ENCODE measurements around the gene CCNI2.
A peak's percentile ranks its signal among the peaks of the same experiment; 100 is the strongest.
"Not testable (repeated sequence)": the region's sequence is repeated elsewhere in the genome, so short reads cannot be mapped to it uniquely, and the experiment has no call there.

The CCNI2 gene

GRCh38 chr5:132788990-132789886 lies 42.0 kb downstream of the CCNI2 start:
- no peak for DNase-seq (ENCODE audit: insufficient read length)
- FAIRE-seq, result no peak
- no peak for TF ChIP-seq POLR2AphosphoS5 (IDR thresholded peaks at IDR 0.05; ENCODE audit: low read depth, low read length)
- no peak for TF ChIP-seq TAF1 (IDR thresholded peaks at IDR 0.05; ENCODE audit: borderline replicate concordance, low read depth, low read length)
- TF ChIP-seq POLR2A (IDR thresholded peaks at IDR 0.05; ENCODE audit: low read depth, low read length), result no peak

GRCh38 chr5:132790201-132790865 lies 43.1 kb downstream of the CCNI2 start:
- TF ChIP-seq TAF1 (IDR thresholded peaks at IDR 0.05; ENCODE audit: borderline replicate concordance, low read depth, low read length) (no peak), POLR2AphosphoS5 (IDR thresholded peaks at IDR 0.05; ENCODE audit: low read depth, low read length) (no peak), POLR2A (IDR thresholded peaks at IDR 0.05; ENCODE audit: low read depth, low read length) (no peak)
- DNase-seq (ENCODE audit: insufficient read length) (no peak), FAIRE-seq (peak; percentile 9)

DNA sequence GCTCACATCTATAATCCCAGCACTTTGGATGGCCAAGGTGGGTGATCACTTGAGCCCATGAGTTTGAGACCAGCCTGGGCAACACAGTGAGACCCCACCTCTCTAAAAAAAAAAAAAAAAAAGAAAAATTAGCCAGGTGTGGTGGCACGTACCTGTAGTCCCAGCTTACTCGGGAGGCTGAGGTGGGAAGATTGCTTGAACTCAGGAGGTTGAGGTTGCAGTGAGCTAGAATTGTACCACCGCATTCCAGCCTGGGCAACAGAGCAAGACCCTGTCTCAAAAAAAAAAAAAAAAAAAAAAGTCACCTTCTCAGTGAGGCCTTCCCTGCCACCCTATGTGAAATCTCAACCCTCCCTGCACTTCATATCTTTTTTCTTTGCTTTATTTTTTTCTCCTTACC lies 43.8 kb downstream of the CCNI2 start:
- TF ChIP-seq TAF1 (IDR thresholded peaks at IDR 0.05; ENCODE audit: borderline replicate concordance, low read depth, low read length), result no peak
- no peak for TF ChIP-seq POLR2A (IDR thresholded peaks at IDR 0.05; ENCODE audit: low read depth, low read length)
- no peak for TF ChIP-seq POLR2AphosphoS5 (IDR thresholded peaks at IDR 0.05; ENCODE audit: low read depth, low read length)
- FAIRE-seq, result no peak
- no peak for DNase-seq (ENCODE audit: insufficient read length)

DNA sequence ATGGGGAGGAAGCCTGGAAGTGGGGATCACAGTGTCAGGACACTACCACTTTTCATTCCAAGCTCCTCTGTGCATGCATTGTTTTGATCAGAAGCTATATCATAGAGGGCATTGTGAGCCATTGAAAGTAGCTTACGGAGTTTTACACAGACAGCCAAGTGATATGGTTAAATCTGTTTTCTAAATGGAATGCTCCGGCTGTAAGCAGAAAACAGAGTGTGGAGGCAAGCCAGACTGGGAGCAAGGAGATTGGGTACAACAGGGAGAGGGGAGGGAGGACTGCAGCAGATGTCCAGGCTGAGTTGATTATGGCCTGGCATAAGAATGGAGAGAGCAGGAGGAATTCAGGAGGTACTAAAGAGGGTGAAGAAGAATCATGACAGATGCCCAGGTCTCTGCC lies 50.4 kb downstream of the CCNI2 start:
- no peak for TF ChIP-seq POLR2A (IDR thresholded peaks at IDR 0.05; ENCODE audit: low read depth, low read length)
- FAIRE-seq (no peak), DNase-seq (ENCODE audit: insufficient read length) (no peak)

- DNase-seq (ENCODE audit: insufficient read length) (no peak), FAIRE-seq (no peak)
- TF ChIP-seq TAF1 (IDR thresholded peaks at IDR 0.05; ENCODE audit: borderline replicate concordance, low read depth, low read length), result no peak
- no peak for TF ChIP-seq POLR2AphosphoS5 (IDR thresholded peaks at IDR 0.05; ENCODE audit: low read depth, low read length)
- no peak for TF ChIP-seq POLR2A (IDR thresholded peaks at IDR 0.05; ENCODE audit: low read depth, low read length)
Observed at GRCh38 chr5:132799392-132799791, 52.2 kb downstream of the CCNI2 start.

DNA sequence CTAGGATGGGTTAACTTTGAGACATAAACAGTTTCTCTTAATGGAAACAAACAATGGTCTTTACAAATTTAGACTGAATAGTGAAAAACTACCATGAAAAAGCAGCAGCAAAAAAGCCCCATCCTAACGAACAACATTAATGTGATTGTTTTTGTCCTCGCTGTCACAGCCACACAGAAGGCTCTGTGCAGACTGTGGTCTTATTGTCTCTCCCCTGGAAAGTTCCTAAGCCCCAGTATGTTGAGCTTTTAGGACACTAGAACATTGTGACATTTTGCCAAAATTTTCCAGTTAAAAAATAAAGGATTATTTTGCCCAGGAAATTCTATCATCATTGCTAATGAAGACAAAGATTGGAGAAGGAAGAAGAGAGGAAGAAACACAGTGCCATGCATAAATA lies 53.3 kb downstream of the CCNI2 start:
- no peak for DNase-seq (ENCODE audit: insufficient read length)
- no peak for FAIRE-seq
- TF ChIP-seq POLR2AphosphoS5 (IDR thresholded peaks at IDR 0.05; ENCODE audit: low read depth, low read length) (no peak), POLR2A (IDR thresholded peaks at IDR 0.05; ENCODE audit: low read depth, low read length) (no peak), TAF1 (IDR thresholded peaks at IDR 0.05; ENCODE audit: borderline replicate concordance, low read depth, low read length) (no peak)

- FAIRE-seq (no peak), DNase-seq (ENCODE audit: insufficient read length) (no peak)
- TF ChIP-seq POLR2AphosphoS5 (IDR thresholded peaks at IDR 0.05; ENCODE audit: low read depth, low read length) (no peak), POLR2A (IDR thresholded peaks at IDR 0.05; ENCODE audit: low read depth, low read length) (no peak), TAF1 (IDR thresholded peaks at IDR 0.05; ENCODE audit: borderline replicate concordance, low read depth, low read length) (no peak)
Observed at GRCh38 chr5:132802044-132802684, 54.9 kb downstream of the CCNI2 start.

DNA sequence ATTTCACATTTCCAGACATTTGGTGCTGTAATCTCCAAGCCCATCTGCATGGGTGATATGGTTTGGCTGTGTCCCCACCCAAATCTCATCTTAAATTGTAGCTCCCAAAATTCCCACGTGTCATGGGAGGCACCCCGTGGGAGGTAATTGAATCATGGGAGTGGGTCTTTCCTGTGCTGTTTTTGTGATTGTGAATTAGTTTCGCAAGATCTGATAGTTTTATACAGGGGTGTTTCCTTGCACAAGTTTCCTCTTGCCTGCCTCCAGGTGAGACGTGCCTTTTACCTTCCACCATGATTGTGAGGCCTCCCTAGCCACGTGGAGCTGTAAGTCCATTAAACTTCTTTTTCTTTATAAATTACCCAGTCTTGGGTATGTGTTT lies 55.5 kb downstream of the CCNI2 start:
- not testable (repeated sequence) for DNase-seq (ENCODE audit: insufficient read length); FAIRE-seq

Measured in GM12892 (cell line).